Progenitor cell of endocrine pancreas (in vitro differentiated cells): Measurements from ENCODE around the gene TRIP4. TPM values are rescaled to one million over a fixed set of nuclear protein-coding genes. Genes with fewer than 3 reads are reported as not detected.
"Not testable (repeated sequence)": the region's sequence is repeated elsewhere in the genome, so short reads cannot be mapped to it uniquely, and the experiment has no call there.

Experiments
- DNase-seq: peaks from one replicate; pipeline ENCODE4 v3.0.0; 2021; ENCODE audit warnings: low spot score; ENCODE audit not compliant: unreplicated experiment
- H3K27ac Mint-ChIP-seq: 2 replicates; pipeline ENCODE4 v1.8.0; 2021; ENCODE audit warnings: mild to moderate bottlenecking, moderate library complexity, mixed read lengths
- H3K27me3 Mint-ChIP-seq: 2 replicates; pipeline ENCODE4 v1.8.0; 2021; ENCODE audit warnings: mixed read lengths
- H3K36me3 Mint-ChIP-seq: 2 replicates; pipeline ENCODE4 v1.8.0; 2022; ENCODE audit warnings: mixed read lengths; ENCODE audit not compliant: insufficient read depth
- H3K4me1 Mint-ChIP-seq: 2 replicates; pipeline ENCODE4 v1.8.0; 2021; ENCODE audit warnings: low read depth, mixed read lengths
- H3K4me3 Mint-ChIP-seq: 2 replicates; pipeline ENCODE4 v1.8.0; 2021; ENCODE audit warnings: low read depth, mild to moderate bottlenecking, moderate library complexity, mixed read lengths
- H3K9me3 Mint-ChIP-seq: 2 replicates; pipeline ENCODE4 v1.8.0; 2021; ENCODE audit warnings: low read depth, mixed read lengths
- total RNA-seq: library from RNA; stranded (reverse); gene quantifications from 2 replicates; pipeline ENCODE4 v1.2.1, GENCODE V29; 2021
- TF ChIP-seq, protein P1 (sequence below): fragments of 200-600 bp; sonication (generic); IDR thresholded peaks from one replicate; pipeline ENCODE4 v1.5.0; 2021; ENCODE audit warnings: antibody characterized with exemption, mild to moderate bottlenecking; ENCODE audit not compliant: unreplicated experiment

The TRIP4 gene
- total RNA-seq, 1 donor from 2014 or later = 27.9 TPM

DNA sequence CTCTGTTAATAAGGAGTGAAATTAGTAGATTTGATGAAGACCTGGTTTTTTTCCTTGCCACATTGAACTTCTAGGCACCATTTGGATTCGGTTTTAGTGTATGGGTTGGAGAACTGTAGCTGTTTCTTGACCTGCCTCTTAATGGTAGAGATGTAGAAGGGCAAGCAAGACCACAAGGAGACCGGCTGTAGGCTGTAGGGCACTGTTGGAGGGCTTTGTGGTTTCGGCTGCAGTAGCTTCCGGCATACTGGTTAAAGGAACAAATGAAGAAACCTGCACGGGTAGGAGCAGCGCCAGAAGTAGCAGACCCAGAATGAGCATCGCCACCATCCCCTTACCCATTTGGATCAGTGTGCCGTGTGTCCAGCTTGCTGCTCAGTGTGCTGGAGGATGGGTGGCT is 14.3 kb upstream of the TRIP4 start:
- Mint-ChIP-seq H3K27me3 (no peaks in the 10 kb centered on the region), H3K27ac (no peak overlapping the region), H3K36me3 (peaks cover 3% of the 10 kb centered on the region), H3K4me3 (no peak overlapping the region), H3K4me1 (no peaks in the 10 kb centered on the region), H3K9me3 (no peaks in the 10 kb centered on the region)
- no peak for DNase-seq
- TF ChIP-seq, protein P1, sequence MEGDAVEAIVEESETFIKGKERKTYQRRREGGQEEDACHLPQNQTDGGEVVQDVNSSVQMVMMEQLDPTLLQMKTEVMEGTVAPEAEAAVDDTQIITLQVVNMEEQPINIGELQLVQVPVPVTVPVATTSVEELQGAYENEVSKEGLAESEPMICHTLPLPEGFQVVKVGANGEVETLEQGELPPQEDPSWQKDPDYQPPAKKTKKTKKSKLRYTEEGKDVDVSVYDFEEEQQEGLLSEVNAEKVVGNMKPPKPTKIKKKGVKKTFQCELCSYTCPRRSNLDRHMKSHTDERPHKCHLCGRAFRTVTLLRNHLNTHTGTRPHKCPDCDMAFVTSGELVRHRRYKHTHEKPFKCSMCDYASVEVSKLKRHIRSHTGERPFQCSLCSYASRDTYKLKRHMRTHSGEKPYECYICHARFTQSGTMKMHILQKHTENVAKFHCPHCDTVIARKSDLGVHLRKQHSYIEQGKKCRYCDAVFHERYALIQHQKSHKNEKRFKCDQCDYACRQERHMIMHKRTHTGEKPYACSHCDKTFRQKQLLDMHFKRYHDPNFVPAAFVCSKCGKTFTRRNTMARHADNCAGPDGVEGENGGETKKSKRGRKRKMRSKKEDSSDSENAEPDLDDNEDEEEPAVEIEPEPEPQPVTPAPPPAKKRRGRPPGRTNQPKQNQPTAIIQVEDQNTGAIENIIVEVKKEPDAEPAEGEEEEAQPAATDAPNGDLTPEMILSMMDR = no peak

DNA sequence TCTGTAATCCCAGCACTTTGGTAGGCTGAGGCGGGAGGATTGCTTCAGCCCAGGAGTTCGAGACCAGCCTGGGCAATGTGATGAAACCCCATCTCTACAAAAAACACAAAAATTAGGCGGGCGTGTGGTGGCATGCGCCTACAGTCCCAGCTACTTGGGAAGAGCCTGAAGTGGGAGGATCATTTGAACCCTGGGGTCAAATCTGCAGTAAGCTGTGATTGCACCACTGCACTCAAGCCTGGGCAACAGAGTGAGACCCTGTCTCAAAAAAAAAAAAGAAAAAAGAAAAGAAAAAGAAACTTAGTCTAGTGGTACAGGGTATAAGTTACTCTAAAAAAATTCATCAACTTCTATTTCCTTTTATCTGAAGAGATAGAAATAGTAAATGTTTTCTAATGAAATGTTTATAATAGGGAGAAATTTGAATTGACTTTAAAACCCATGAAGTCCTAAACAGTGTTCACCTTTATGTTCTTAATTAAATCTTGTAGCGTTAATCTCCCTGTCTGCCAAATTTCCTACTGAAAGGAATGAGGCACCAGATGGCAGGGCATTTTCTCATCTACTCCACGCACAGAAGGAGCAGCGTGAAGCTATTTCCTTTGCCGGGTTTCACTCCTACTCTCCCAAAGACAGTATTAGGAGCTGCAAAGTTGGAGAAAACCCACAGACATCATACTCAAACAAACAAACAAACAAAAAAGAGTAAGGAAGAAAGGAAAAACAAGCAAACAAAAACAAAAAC is 8.2 kb upstream of the TRIP4 start:
- no peak for DNase-seq
- Mint-ChIP-seq H3K27me3 (no peaks in the 10 kb centered on the region), H3K4me1 (peaks cover 11% of the 10 kb centered on the region), H3K4me3 (peak overlapping the region; percentile 71), H3K9me3 (no peaks in the 10 kb centered on the region), H3K36me3 (no peaks in the 10 kb centered on the region), H3K27ac (no peak overlapping the region)
- TF ChIP-seq, protein P1 = no peak

DNA sequence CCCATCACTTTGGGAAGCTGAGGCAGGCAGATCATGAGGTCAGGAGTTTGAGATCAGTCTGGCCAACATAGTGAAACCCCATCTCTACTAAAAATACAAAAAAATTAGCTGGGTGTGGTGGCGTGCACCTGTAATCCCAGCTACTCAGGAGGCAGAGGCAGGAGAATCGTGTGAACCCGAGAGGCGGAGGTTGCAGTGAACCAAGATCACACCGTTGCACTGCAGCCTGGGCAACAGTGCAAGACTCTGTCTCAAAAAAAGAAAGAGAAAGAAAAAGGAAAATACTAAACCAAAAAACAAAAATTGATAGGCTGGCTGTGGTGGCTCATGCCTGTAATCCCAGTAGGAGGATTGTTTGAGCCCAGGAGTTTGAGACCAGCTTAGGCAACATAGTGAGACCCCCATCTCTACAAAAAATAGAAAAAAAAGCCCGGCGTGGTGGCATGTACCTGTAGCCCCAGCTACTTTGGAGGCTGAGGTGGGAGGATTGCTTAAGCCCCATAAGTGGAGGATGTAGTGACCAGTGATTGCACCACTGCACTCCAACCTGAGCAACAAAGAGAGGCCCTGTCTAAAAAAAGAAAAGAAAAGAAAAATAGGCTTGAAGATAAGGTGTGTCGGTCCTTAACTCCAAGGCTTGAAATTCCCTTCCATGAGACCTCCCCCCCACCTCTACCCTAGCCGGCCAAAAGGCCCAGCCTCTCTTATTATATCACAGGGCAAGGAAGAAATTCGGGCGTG is 7.3 kb upstream of the TRIP4 start:
- H3K4me3 Mint-ChIP-seq = peak overlapping the region; percentile 92
- not testable (repeated sequence) for H3K36me3 Mint-ChIP-seq, H3K9me3 Mint-ChIP-seq, DNase-seq, H3K27me3 Mint-ChIP-seq
- peak overlapping the region; percentile 62 for H3K27ac Mint-ChIP-seq
- peaks cover 11% of the 10 kb centered on the region for H3K4me1 Mint-ChIP-seq

DNA sequence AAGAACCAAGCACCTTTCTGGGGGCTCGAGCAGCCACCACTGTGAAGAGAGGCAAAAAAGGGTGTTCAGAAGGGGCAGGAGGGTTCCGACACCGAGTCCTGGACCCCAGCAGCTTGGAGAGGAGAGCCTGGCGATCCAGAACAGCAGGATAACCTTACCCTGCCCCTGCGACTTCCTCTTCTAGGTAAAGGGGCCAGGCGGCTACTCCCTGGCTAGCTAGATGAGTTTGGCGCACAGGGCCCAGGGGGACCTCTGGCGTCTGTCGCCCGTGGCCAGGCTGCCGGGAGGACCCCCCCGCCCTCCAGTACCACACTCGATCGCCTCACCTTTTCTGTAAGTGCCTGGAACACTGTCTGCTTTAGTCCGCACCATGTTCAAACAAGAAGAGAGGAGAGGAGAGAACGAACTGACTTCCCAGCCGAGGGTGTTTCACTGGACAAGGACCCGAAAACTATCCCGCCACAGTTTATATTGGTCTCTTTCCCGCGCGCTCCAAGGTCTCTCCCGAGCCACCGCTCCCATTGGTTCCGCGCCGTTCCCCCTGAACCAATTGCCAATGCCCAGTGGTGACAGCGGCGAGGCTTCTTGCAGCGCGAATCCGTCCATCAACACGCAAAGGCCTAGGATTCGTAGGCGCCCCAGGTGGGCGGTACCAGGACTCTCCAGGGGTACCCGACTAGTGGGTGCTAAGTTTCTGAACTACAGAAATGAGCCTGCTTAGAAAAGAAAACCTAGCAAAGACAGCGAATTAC is 6.5 kb upstream of the TRIP4 start, which contains the start of gene PCLAF:
Gene PCLAF (minus strand): TSS at position 442 of the 752 bp plus-strand sequence. CDS start 70 bp downstream, at position 372.
- peak within 1 kb of the TSS; percentile 87 for H3K27ac Mint-ChIP-seq
- H3K9me3 Mint-ChIP-seq = no peaks in the 10 kb centered on the region
- no peaks in the 10 kb centered on the region for H3K36me3 Mint-ChIP-seq
- H3K4me3 Mint-ChIP-seq = peak within 1 kb of the TSS; percentile 92
- TF ChIP-seq, protein P1 = no peak
- H3K27me3 Mint-ChIP-seq = no peaks in the 10 kb centered on the region
- DNase-seq = peak; percentile 86
- H3K4me1 Mint-ChIP-seq = peaks cover 11% of the 10 kb centered on the region

DNA sequence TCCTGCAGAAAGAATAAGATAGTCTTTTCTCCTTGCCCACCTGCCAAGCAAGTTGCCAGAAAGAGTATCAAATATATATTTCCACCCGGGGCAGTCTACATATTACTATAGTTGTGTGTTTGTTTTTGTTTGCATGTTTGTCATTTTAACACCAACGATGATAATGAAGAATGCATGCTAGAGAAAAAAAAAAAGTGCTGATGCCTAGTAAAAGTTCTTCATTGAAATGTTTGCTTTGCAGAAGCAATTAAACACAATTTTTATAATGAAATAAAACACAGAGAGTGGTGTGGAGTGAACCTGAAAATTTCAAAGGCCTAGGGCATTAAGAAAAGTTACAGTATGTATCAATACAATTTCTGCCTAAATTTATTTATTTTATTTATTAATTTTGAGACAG is 3.9 kb upstream of the TRIP4 start:
- peaks cover under 1% of the 10 kb centered on the region for H3K36me3 Mint-ChIP-seq
- H3K4me3 Mint-ChIP-seq = no peak overlapping the region
- peaks cover 20% of the 10 kb centered on the region for H3K4me1 Mint-ChIP-seq
- H3K9me3 Mint-ChIP-seq = no peaks in the 10 kb centered on the region
- H3K27me3 Mint-ChIP-seq = no peaks in the 10 kb centered on the region
- H3K27ac Mint-ChIP-seq = no peak overlapping the region
- TF ChIP-seq, protein P1 = no peak
- DNase-seq = no peak
